HepG2 (cell line): Measurements from ENCODE around the gene C6orf62. TPM values are rescaled to one million over a fixed set of nuclear protein-coding genes. Genes with fewer than 3 reads are reported as not detected.
"Not testable (repeated sequence)": the region's sequence is repeated elsewhere in the genome, so short reads cannot be mapped to it uniquely, and the experiment has no call there.

ENCODE experiments used
- ATAC-seq: fragments of 200-7000 bp; cut with Tn5 transposase; 3 replicates; pipeline ENCODE4 v1.9.1; 2020; ENCODE audit warnings: mild to moderate bottlenecking, moderate library complexity
- BruUV-seq: library from RNA; stranded (reverse); fragments of 400-500 nt; replicated peaks from 2 replicates; lab custom pipeline; 2021; lab: Mats Ljungman, UMichigan
- CTCF ChIA-PET: fragments of 300-600 bp; formaldehyde crosslinking; extraction: SDS; loops from one replicate; lab custom pipeline; 2021; ENCODE audit warnings: low total read pairs, inconsistent platforms, low intra/inter-chr PET ratio; lab: Yijun Ruan, JAX
- POLR2A ChIA-PET: fragments of 350-600 bp; sonication (Branson Sonifier 250); formaldehyde crosslinking; loops from one replicate; lab custom pipeline; 2020; ENCODE audit warnings: antibody characterized with exemption, inconsistent platforms; lab: Yijun Ruan, JAX
- DNase-seq: peaks from one replicate; pipeline ENCODE4 v3.0.0-alpha.2; 2015; ENCODE audit warnings: low spot score
- FAIRE-seq: peaks from 3 replicates; lab custom pipeline; 2011; peaks lifted over from hg19 to GRCh38; lab: Jason Lieb, UNC
- H2AFZ ChIP-seq: one replicate; pipeline ENCODE4 v1.6.1; 2011; ENCODE audit warnings: low read length, inconsistent platforms
- H3K27ac ChIP-seq: fragments of 300-600 bp; 3 replicates; pipeline ENCODE4 v1.8.0; 2011; ENCODE audit warnings: mixed run types, mild to moderate bottlenecking, mixed read lengths, low read length, inconsistent platforms; ENCODE audit not compliant: insufficient read depth; ENCODE audit errors: extremely low read length
- H3K27me3 ChIP-seq, 2 experiments: fragments of 200-600 bp in 1 of 2; 2 replicates in 1 of 2; 3 replicates in 1 of 2; pipeline versions ENCODE4 v1.6.0 to v1.8.0; 2011; ENCODE audit warnings: low read length in 2 of 2, mild to moderate bottlenecking in 2 of 2, moderate library complexity in 2 of 2, inconsistent platforms in 1 of 2; ENCODE audit not compliant: insufficient read depth in 2 of 2, control insufficient read depth in 1 of 2
- H3K36me3 ChIP-seq, 2 experiments: fragments of 200-600 bp in 1 of 2; replicated peaks in 1 of 2; 2 replicates in 1 of 2; 3 replicates in 1 of 2; pipeline versions ENCODE4 v1.5.1 to v1.8.0; 2011; ENCODE audit warnings: low read length in 2 of 2, inconsistent platforms in 1 of 2; ENCODE audit not compliant: insufficient read depth in 2 of 2, control insufficient read depth in 1 of 2
- H3K4me1 ChIP-seq: 2 replicates; pipeline ENCODE4 v1.5.1; 2012; ENCODE audit warnings: low read length, inconsistent platforms; ENCODE audit not compliant: insufficient read depth
- H3K4me2 ChIP-seq: 2 replicates; pipeline ENCODE4 v1.6.0; 2011; ENCODE audit warnings: low read depth, low read length, inconsistent platforms
- H3K4me3 ChIP-seq, 3 experiments: fragments of 200-600 bp in 1 of 3; sonication (generic), shearing (Covaris generic) in 1 of 3; replicated peaks in 1 of 3; 2 replicates each; pipeline ENCODE4 v1.5.1; 2011 to 2016; ENCODE audit warnings: low read length in 3 of 3, inconsistent platforms in 2 of 3, low read depth in 2 of 3, mild to moderate bottlenecking in 2 of 3, control low read depth in 1 of 3, mixed read lengths in 1 of 3; ENCODE audit not compliant: insufficient read depth in 1 of 3
- H3K79me2 ChIP-seq: one replicate; pipeline ENCODE4 v1.6.1; 2011; ENCODE audit warnings: low read length, inconsistent platforms; ENCODE audit not compliant: insufficient read depth
- H3K9ac ChIP-seq: 2 replicates; pipeline ENCODE4 v1.6.0; 2011; ENCODE audit warnings: mild to moderate bottlenecking, low read depth, low read length, inconsistent platforms; ENCODE audit not compliant: insufficient read depth
- H3K9me3 ChIP-seq: 2 replicates; pipeline ENCODE4 v1.5.1; 2012; ENCODE audit warnings: mild to moderate bottlenecking, low read length
- H4K20me1 ChIP-seq: 2 replicates; pipeline ENCODE4 v1.6.0; 2011; ENCODE audit warnings: inconsistent platforms, mild to moderate bottlenecking, low read length, moderate library complexity; ENCODE audit not compliant: insufficient read depth
- MED8 ChIP-seq: sonication (generic); formaldehyde crosslinking; IDR thresholded peaks from 2 replicates; pipeline ENCODE4 v1.8.1; 2023; ENCODE audit warnings: mild to moderate bottlenecking, missing genetic modification reagents; ENCODE audit not compliant: insufficient replicate concordance
- POGZ ChIP-seq: sonication (generic); formaldehyde crosslinking; IDR thresholded peaks from 2 replicates; pipeline ENCODE4 v1.4.0; 2020; ENCODE audit warnings: mild to moderate bottlenecking, missing genetic modification reagents
- POLR2AphosphoS5 ChIP-seq: IDR thresholded peaks from 2 replicates; pipeline ENCODE4 v1.6.1; 2012; ENCODE audit warnings: low read depth, low read length
- SOX6 ChIP-seq, 2 experiments: fragments of 450-650 bp in 1 of 2; sonication (generic) in 1 of 2; formaldehyde crosslinking in 1 of 2; IDR thresholded peaks; 2 replicates each; pipeline versions ENCODE4 v1.4.0 to v1.6.1; 2017 to 2020; ENCODE audit warnings: antibody characterized with exemption in 1 of 2, mild to moderate bottlenecking in 1 of 2, missing genetic modification reagents in 1 of 2
- UBTF ChIP-seq: sonication (generic); formaldehyde crosslinking; IDR thresholded peaks from 2 replicates; pipeline ENCODE4 v1.4.0; 2020; ENCODE audit warnings: mild to moderate bottlenecking, missing genetic modification reagents
- ZBTB38 ChIP-seq: sonication (generic); formaldehyde crosslinking; IDR thresholded peaks from 2 replicates; pipeline ENCODE4 v1.5.1; 2020; ENCODE audit warnings: mild to moderate bottlenecking, missing genetic modification reagents
- ZFP91 ChIP-seq: sonication (generic); formaldehyde crosslinking; IDR thresholded peaks from 2 replicates; pipeline ENCODE4 v1.9.0; 2022; ENCODE audit warnings: missing genetic modification reagents, mild to moderate bottlenecking, borderline replicate concordance
- ZNF12 ChIP-seq: sonication (generic); formaldehyde crosslinking; IDR thresholded peaks from 2 replicates; pipeline ENCODE4 v1.5.0; 2020; ENCODE audit warnings: missing genetic modification reagents
- ZNF547 ChIP-seq: sonication (generic); formaldehyde crosslinking; IDR thresholded peaks from 2 replicates; pipeline ENCODE4 v1.5.1; 2020; ENCODE audit warnings: mild to moderate bottlenecking, missing genetic modification reagents
- WGBS: methylation state at CpG from one replicate; pipeline ENCODE4 v1.1.6; 2017; ENCODE audit warnings: low lambda C conversion rate; 5-methylcytosine and 5-hydroxymethylcytosine counted together
- in situ Hi-C: cut with HindIII; loops from 2 replicates; pipeline ENCODE4 v1.10.0; 2017; ENCODE audit warnings: low pct_unique_long_range_greater_than_20kb; ENCODE audit not compliant: extremely low pct_ligation_motif_present
- intact Hi-C: fragments of 100-400 bp; cut with micrococcal nuclease; formaldehyde crosslinking; loops from one replicate; pipeline ENCODE4 v1.10.0; 2022; ENCODE audit not compliant: unreplicated experiment
- polyA plus RNA-seq, 8 experiments: library from polyadenylated mRNA; depleted of rRNA in 3 of 8; stranded (reverse) in 7 of 8; unstranded in 1 of 8; fragments of >200 nt; fragmentation: Illumina TruSeq in 4 of 8; extraction: Trizol in 4 of 8; gene quantifications; 2 replicates each; pipeline versions ENCODE4 v1.2.1 to v1.2.3, GENCODE V29; 2011 to 2016; ENCODE audit warnings: low read depth in 4 of 8, missing spikeins in 1 of 8, mixed read lengths in 1 of 8; ENCODE audit not compliant: insufficient read depth in 1 of 8
- total RNA-seq, 5 experiments: library from RNA; depleted of rRNA; stranded (reverse); fragments of >200 nt; fragmentation: Illumina TruSeq; extraction: Trizol; gene quantifications; 2 replicates each; pipeline ENCODE4 v1.2.3, GENCODE V29; 2016; ENCODE audit warnings: low read depth in 1 of 5

Gene C6orf62
- total and polyA plus RNA-seq, 2 of the 13 experiments (the other 11 are each of a cell fraction or from before 2014, with no cell fraction given) = 54.8 to 90.4 TPM

- H3K4me1 ChIP-seq = peaks cover 34% of the 10 kb centered on the region
- not testable (repeated sequence) for H3K27me3 ChIP-seq, H3K4me2 ChIP-seq, H2AFZ ChIP-seq, H3K27ac ChIP-seq, H3K9me3 ChIP-seq, H3K4me3 ChIP-seq, DNase-seq, H3K36me3 ChIP-seq, BruUV-seq, ATAC-seq, FAIRE-seq, H3K9ac ChIP-seq, H3K79me2 ChIP-seq, H4K20me1 ChIP-seq
- TF ChIP-seq ZFP91 (CRISPR knock-in tag) = 0 out of 2 replicates have a peak, but pooled peaks have one; percentile 18
- TF ChIP-seq ZBTB38 = 0 out of 2 replicates have a peak, but pooled peaks have one; percentile 16
- in situ Hi-C loops (loop anchor here (5.0 kb wide), 1 partner anchor 184 kb away; no protein-coding TSS in a partner anchor), intact Hi-C loops (loop anchor here (1.0 kb wide), 1 partner anchor 185 kb away; no protein-coding TSS in a partner anchor)
- CTCF ChIA-PET = interaction anchor here (1.7 to 1.8 kb wide), 2 partner anchors 182 to 185 kb away, joined by 5 read pairs; no protein-coding TSS in a partner anchor
- POLR2A ChIA-PET = interaction anchor here (1.1 to 1.4 kb wide), 2 partner anchors 44 to 63 kb away, joined by 3 to 4 read pairs; no protein-coding TSS in a partner anchor
- 86% methylated on average over 2 of the region's 26 CpGs for WGBS
Measured at GRCh38 chr6:24765968-24766367, 47.0 kb upstream of the C6orf62 start.

GRCh38 chr6:24764833-24765828, 46.2 kb upstream of the C6orf62 start:
- H3K4me2 ChIP-seq; intact Hi-C loops; H3K27me3 ChIP-seq; H4K20me1 ChIP-seq; FAIRE-seq; H3K36me3 ChIP-seq; DNase-seq; H2AFZ ChIP-seq; H3K4me3 ChIP-seq; H3K9me3 ChIP-seq; H3K9ac ChIP-seq; H3K79me2 ChIP-seq; CTCF ChIA-PET; TF ChIP-seq SOX6 (IDR thresholded peaks at IDR 0.05): not testable (repeated sequence)
- ATAC-seq = peak; percentile 56
- TSS peak; percentile 100 for BruUV-seq
- in situ Hi-C loops = loop anchor here (5.0 kb wide), 1 partner anchor 183 kb away; no protein-coding TSS in a partner anchor
- 86% methylated on average over 20 of the region's 20 CpGs for WGBS
- Histone ChIP-seq H3K4me1 (peaks cover 33% of the 10 kb centered on the region), H3K27ac (peak overlapping the region; percentile 48)
- POLR2A ChIA-PET = interaction anchor here (0.6 to 1.4 kb wide), 4 partner anchors 10 to 259 kb away, joined by 3 to 4 read pairs (median 3); no protein-coding TSS in a partner anchor
- TF ChIP-seq POLR2AphosphoS5 = peak; percentile 55
- TF ChIP-seq ZNF12 = peak; percentile 68; the same call in 1 of the 2 replicates
- 0 out of 2 replicates have a peak, but pooled peaks have one; percentile 20 for TF ChIP-seq SOX6 (CRISPR knock-in tag; IDR thresholded peaks at IDR 0.05)
- TF ChIP-seq UBTF (CRISPR knock-in tag) = peak; percentile 18; the same call in 1 of the 2 replicates
- TF ChIP-seq POGZ (CRISPR knock-in tag) = peak; percentile 31; the same call in 1 of the 2 replicates
- TF ChIP-seq ZNF547 (CRISPR knock-in tag) = 0 out of 2 replicates have a peak, but pooled peaks have one; percentile 45
- TF ChIP-seq MED8 (CRISPR knock-in tag) = peak; percentile 52
